Measurements from ENCODE around the gene DMRT2.

The DMRT2 gene

DNA sequence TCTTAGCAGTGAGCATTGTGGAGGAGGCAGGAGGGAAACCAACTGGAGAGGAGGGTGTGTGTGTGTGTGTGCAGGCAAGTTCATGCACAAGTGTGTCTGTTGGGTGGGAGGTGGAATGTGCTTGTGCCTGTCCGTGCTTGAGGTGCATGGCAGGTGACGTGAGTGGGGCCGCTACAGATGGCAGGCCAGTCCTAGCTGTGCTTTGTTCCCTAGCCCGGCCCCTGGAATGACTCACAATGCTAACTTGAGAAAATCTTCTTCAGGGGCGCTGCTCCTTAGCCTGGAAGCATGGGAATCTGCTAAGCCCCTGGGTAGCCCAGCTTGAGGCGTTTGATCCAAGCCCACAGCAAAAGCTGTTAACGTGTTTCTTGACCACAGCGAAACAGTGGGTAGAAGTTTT lies 25.0 kb upstream of the DMRT2 start:
- peaks cover 4% of the 10 kb centered on the region; the same call in 1 of the 2 replicates for H3K36me3 ChIP-seq (ENCODE audit: low read length)
- H3K4me3 ChIP-seq (ENCODE audit: insufficient read depth, low read length, poor library complexity, severe bottlenecking) = no peak overlapping the region
- no peaks in the 10 kb centered on the region for H3K79me2 ChIP-seq (ENCODE audit: insufficient read depth, low read length)
- peaks cover 8% of the 10 kb centered on the region; the same call in 1 of the 2 replicates for H3K27me3 ChIP-seq (ENCODE audit: low read length)
- H3K9ac ChIP-seq (ENCODE audit: low read length) = no peak overlapping the region
- no peaks in the 10 kb centered on the region for H4K20me1 ChIP-seq (ENCODE audit: low read depth, low read length)
- TF ChIP-seq, protein P1, sequence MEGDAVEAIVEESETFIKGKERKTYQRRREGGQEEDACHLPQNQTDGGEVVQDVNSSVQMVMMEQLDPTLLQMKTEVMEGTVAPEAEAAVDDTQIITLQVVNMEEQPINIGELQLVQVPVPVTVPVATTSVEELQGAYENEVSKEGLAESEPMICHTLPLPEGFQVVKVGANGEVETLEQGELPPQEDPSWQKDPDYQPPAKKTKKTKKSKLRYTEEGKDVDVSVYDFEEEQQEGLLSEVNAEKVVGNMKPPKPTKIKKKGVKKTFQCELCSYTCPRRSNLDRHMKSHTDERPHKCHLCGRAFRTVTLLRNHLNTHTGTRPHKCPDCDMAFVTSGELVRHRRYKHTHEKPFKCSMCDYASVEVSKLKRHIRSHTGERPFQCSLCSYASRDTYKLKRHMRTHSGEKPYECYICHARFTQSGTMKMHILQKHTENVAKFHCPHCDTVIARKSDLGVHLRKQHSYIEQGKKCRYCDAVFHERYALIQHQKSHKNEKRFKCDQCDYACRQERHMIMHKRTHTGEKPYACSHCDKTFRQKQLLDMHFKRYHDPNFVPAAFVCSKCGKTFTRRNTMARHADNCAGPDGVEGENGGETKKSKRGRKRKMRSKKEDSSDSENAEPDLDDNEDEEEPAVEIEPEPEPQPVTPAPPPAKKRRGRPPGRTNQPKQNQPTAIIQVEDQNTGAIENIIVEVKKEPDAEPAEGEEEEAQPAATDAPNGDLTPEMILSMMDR (IDR thresholded peaks at IDR 0.05; ENCODE audit: insufficient read depth, low read length, poor library complexity, severe bottlenecking) = no peak
- TF ChIP-seq EZH2phosphoT487 (conservative IDR thresholded peaks at IDR 0.05; ENCODE audit: low read length) = no peak
- no peak overlapping the region for H2AFZ ChIP-seq (ENCODE audit: low read depth, low read length, severe bottlenecking)
- H3F3A ChIP-seq (ENCODE audit: insufficient read depth) = no peaks in the 10 kb centered on the region
- H3K9me2 ChIP-seq (replicated peaks; ENCODE audit: insufficient read depth, low read length) = no peaks in the 10 kb centered on the region
- H3K27ac ChIP-seq (ENCODE audit: low read depth, low read length) = no peak overlapping the region
- H3K4me2 ChIP-seq (ENCODE audit: low read depth, low read length, poor library complexity, severe bottlenecking) = no peak overlapping the region
- H3K9me3 ChIP-seq (ENCODE audit: insufficient read depth, low read length) = peaks cover 6% of the 10 kb centered on the region; the same call in 1 of the 2 replicates

DNA sequence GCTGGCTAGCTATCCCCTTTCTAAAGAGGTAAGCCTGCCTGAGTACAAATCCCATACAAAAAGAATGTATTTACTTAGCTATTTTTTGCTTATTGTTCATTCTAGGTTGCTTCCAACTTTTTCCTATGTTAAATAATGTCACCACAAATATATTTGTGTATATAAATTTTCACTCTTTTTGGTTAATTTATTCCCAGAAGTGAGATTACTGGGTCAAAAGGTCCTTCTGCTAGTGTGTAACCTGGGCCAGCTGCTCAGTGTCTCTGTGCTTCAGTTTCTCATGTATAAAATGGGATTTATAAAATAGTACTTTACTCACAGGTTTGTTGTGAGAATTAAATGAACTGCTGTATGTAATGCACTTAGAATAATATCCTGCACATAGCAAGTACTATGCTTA lies 23.9 kb upstream of the DMRT2 start:
- peaks cover 6% of the 10 kb centered on the region; the same call in 1 of the 2 replicates for H3K9me3 ChIP-seq (ENCODE audit: insufficient read depth, low read length)
- no peak overlapping the region for H3K4me3 ChIP-seq (ENCODE audit: insufficient read depth, low read length, poor library complexity, severe bottlenecking)
- no peak overlapping the region for H3K4me2 ChIP-seq (ENCODE audit: low read depth, low read length, poor library complexity, severe bottlenecking)
- H2AFZ ChIP-seq (ENCODE audit: low read depth, low read length, severe bottlenecking) = no peak overlapping the region
- no peaks in the 10 kb centered on the region for H3K9me2 ChIP-seq (replicated peaks; ENCODE audit: insufficient read depth, low read length)
- no peaks in the 10 kb centered on the region for H3K79me2 ChIP-seq (ENCODE audit: insufficient read depth, low read length)
- TF ChIP-seq, protein P1 (IDR thresholded peaks at IDR 0.05; ENCODE audit: insufficient read depth, low read length, poor library complexity, severe bottlenecking) = no peak
- TF ChIP-seq EZH2phosphoT487 (conservative IDR thresholded peaks at IDR 0.05; ENCODE audit: low read length) = no peak
- H3K36me3 ChIP-seq (ENCODE audit: low read length) = peaks cover 4% of the 10 kb centered on the region; the same call in 1 of the 2 replicates
- H3K27ac ChIP-seq (ENCODE audit: low read depth, low read length) = no peak overlapping the region
- peaks cover 5% of the 10 kb centered on the region; the same call in 1 of the 2 replicates for H3K27me3 ChIP-seq (ENCODE audit: low read length)
- no peaks in the 10 kb centered on the region for H4K20me1 ChIP-seq (ENCODE audit: low read depth, low read length)
- H3K9ac ChIP-seq (ENCODE audit: low read length) = no peak overlapping the region
- H3F3A ChIP-seq (ENCODE audit: insufficient read depth) = no peaks in the 10 kb centered on the region

DNA sequence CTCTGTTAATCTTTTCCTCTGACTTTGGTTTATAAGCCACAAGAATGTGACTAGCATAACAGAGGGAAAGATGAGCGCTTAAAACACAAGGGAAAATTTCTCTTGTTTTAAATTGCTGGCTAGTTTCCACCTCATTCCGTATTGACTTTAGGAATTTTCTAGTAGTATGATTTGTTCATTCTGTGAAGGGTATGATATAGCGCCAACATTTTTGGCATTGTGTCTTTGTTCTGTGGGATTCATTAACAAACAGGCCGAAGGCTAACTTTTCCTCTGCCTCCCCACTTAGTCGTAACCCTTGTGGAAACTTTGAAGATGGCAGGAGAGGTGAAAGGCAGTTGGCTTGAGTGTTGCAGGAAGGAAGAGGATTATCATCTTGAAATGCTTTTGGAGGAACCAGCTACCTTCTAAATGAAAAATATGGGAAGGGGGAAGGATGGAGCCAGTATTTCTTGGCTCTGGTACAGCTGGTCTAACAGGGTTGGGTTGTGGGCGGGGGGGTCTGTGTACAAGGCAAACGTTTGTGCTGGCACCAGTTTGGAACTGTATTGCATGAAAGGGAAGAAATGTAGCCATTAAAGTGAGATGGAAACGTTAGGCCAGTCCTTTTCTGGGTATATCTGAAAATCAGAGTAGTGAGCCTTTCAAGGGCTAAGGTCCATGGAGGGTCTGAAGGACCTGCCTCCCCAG lies 21.5 kb upstream of the DMRT2 start:
- no peaks in the 10 kb centered on the region for H3F3A ChIP-seq (ENCODE audit: insufficient read depth)
- no peak overlapping the region for H3K4me3 ChIP-seq (ENCODE audit: insufficient read depth, low read length, poor library complexity, severe bottlenecking)
- no peaks in the 10 kb centered on the region for H3K9me3 ChIP-seq (ENCODE audit: insufficient read depth, low read length)
- H2AFZ ChIP-seq (ENCODE audit: low read depth, low read length, severe bottlenecking) = no peak overlapping the region
- no peak overlapping the region for H3K9ac ChIP-seq (ENCODE audit: low read length)
- H4K20me1 ChIP-seq (ENCODE audit: low read depth, low read length) = no peaks in the 10 kb centered on the region
- H3K36me3 ChIP-seq (ENCODE audit: low read length) = no peaks in the 10 kb centered on the region
- TF ChIP-seq, protein P1 (IDR thresholded peaks at IDR 0.05; ENCODE audit: insufficient read depth, low read length, poor library complexity, severe bottlenecking) = no peak
- TF ChIP-seq EZH2phosphoT487 (conservative IDR thresholded peaks at IDR 0.05; ENCODE audit: low read length) = no peak
- H3K27me3 ChIP-seq (ENCODE audit: low read length) = no peaks in the 10 kb centered on the region
- H3K4me2 ChIP-seq (ENCODE audit: low read depth, low read length, poor library complexity, severe bottlenecking) = no peak overlapping the region
- no peak overlapping the region for H3K27ac ChIP-seq (ENCODE audit: low read depth, low read length)
- no peaks in the 10 kb centered on the region for H3K79me2 ChIP-seq (ENCODE audit: insufficient read depth, low read length)
- no peaks in the 10 kb centered on the region for H3K9me2 ChIP-seq (replicated peaks; ENCODE audit: insufficient read depth, low read length)

Measured in SU-DHL-6 (cell line).